HL-60 (cell line): ENCODE data around the gene KCNMA1.

ENCODE experiments used
- DNase-seq, 2 experiments: peaks; one replicate each; pipeline ENCODE4 v3.0.0-alpha.2; 2010 to 2020; ENCODE audit warnings: low read depth in 1 of 2, low spot score in 1 of 2
- H3K27ac ChIP-seq: fragments of 250-450 bp; sonication (Bioruptor Pico); replicated peaks from 2 replicates; pipeline ENCODE4 v1.5.1; 2020; ENCODE audit warnings: mild to moderate bottlenecking, moderate library complexity
- H3K27me3 ChIP-seq: fragments of 250-450 bp; sonication (Bioruptor Pico); 2 replicates; pipeline ENCODE4 v1.5.1; 2021; ENCODE audit warnings: mild to moderate bottlenecking, moderate library complexity; ENCODE audit not compliant: insufficient read depth, poor library complexity, severe bottlenecking
- H3K4me3 ChIP-seq: replicated peaks from 2 replicates; pipeline ENCODE4 v1.5.1; 2011; ENCODE audit warnings: mild to moderate bottlenecking, control low read depth, low read length; ENCODE audit not compliant: insufficient read depth
- GABPA ChIP-seq: IDR thresholded peaks from 2 replicates; pipeline ENCODE4 v1.6.1; 2012; ENCODE audit warnings: low read depth
- POLR2AphosphoS5 ChIP-seq: IDR thresholded peaks from 2 replicates; pipeline ENCODE4 v1.6.1; 2012; ENCODE audit warnings: low read depth
- SPI1 ChIP-seq: IDR thresholded peaks from 2 replicates; pipeline ENCODE4 v1.6.1; 2012; ENCODE audit warnings: low read depth, mild to moderate bottlenecking, borderline replicate concordance
- TF ChIP-seq, protein P1 (sequence below): IDR thresholded peaks from 2 replicates; pipeline ENCODE4 v1.6.1; 2012; ENCODE audit warnings: low read depth; ENCODE audit not compliant: insufficient replicate concordance
- TF ChIP-seq, protein P2 (sequence below): IDR thresholded peaks from one replicate; pipeline ENCODE4 v1.5.1; 2011; ENCODE audit warnings: low read length, control low read depth, inconsistent platforms; ENCODE audit not compliant: insufficient read depth

Gene KCNMA1

DNA sequence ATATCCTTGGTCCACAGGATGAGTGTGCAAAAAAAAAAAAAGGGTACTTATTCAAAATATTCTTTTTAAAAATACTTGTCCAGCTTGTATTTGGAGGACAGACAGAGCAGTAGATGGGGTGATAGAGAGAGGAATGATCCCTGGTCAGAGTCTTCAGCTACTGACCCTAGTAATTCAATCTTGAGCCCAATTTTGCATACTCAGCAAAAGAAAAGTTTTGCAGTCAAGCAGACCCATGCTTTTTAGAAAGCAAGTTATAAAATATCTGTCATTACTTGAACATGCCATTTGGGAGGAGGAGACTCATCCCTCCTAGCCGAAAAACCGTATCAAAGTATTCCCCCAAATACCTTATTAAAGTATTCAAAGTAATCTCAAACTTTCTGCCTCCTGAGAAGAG is 585.0 kb downstream of the KCNMA1 start:
- Histone ChIP-seq H3K27me3 (peaks cover 6% of the 10 kb centered on the region), H3K4me3 (no peak overlapping the region), H3K27ac (no peak overlapping the region)
- TF ChIP-seq SPI1 (no peak), GABPA (no peak), POLR2AphosphoS5 (no peak)
- TF ChIP-seq, protein P1, sequence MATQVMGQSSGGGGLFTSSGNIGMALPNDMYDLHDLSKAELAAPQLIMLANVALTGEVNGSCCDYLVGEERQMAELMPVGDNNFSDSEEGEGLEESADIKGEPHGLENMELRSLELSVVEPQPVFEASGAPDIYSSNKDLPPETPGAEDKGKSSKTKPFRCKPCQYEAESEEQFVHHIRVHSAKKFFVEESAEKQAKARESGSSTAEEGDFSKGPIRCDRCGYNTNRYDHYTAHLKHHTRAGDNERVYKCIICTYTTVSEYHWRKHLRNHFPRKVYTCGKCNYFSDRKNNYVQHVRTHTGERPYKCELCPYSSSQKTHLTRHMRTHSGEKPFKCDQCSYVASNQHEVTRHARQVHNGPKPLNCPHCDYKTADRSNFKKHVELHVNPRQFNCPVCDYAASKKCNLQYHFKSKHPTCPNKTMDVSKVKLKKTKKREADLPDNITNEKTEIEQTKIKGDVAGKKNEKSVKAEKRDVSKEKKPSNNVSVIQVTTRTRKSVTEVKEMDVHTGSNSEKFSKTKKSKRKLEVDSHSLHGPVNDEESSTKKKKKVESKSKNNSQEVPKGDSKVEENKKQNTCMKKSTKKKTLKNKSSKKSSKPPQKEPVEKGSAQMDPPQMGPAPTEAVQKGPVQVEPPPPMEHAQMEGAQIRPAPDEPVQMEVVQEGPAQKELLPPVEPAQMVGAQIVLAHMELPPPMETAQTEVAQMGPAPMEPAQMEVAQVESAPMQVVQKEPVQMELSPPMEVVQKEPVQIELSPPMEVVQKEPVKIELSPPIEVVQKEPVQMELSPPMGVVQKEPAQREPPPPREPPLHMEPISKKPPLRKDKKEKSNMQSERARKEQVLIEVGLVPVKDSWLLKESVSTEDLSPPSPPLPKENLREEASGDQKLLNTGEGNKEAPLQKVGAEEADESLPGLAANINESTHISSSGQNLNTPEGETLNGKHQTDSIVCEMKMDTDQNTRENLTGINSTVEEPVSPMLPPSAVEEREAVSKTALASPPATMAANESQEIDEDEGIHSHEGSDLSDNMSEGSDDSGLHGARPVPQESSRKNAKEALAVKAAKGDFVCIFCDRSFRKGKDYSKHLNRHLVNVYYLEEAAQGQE, result no peak
- TF ChIP-seq, protein P2, sequence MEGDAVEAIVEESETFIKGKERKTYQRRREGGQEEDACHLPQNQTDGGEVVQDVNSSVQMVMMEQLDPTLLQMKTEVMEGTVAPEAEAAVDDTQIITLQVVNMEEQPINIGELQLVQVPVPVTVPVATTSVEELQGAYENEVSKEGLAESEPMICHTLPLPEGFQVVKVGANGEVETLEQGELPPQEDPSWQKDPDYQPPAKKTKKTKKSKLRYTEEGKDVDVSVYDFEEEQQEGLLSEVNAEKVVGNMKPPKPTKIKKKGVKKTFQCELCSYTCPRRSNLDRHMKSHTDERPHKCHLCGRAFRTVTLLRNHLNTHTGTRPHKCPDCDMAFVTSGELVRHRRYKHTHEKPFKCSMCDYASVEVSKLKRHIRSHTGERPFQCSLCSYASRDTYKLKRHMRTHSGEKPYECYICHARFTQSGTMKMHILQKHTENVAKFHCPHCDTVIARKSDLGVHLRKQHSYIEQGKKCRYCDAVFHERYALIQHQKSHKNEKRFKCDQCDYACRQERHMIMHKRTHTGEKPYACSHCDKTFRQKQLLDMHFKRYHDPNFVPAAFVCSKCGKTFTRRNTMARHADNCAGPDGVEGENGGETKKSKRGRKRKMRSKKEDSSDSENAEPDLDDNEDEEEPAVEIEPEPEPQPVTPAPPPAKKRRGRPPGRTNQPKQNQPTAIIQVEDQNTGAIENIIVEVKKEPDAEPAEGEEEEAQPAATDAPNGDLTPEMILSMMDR, result no peak
- no peak for DNase-seq

DNA sequence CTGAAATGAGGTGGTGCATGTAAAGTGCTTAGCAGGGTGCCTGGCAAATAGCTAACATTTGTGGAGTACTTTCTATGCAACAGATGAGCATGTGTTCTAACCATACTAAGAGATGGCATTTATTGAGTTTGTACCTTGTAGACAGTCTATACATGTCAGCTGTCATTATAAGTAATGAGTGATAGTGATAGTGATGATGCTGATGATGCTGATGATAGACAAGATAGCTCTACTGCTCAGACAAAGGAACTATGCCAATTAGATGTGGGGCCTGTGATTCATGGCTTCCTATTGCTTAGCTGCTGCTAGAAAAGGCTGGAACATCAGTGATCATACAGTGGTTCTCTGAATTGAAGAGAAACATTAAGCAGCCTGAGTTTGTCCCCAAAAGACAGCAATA is 585.8 kb downstream of the KCNMA1 start:
- H3K27me3 ChIP-seq, result peaks cover under 1% of the 10 kb centered on the region
- H3K27ac ChIP-seq, result no peak overlapping the region
- DNase-seq, result no peak
- TF ChIP-seq, protein P2, result no peak
- no peak for TF ChIP-seq POLR2AphosphoS5
- no peak for TF ChIP-seq SPI1
- no peak overlapping the region for H3K4me3 ChIP-seq

DNA sequence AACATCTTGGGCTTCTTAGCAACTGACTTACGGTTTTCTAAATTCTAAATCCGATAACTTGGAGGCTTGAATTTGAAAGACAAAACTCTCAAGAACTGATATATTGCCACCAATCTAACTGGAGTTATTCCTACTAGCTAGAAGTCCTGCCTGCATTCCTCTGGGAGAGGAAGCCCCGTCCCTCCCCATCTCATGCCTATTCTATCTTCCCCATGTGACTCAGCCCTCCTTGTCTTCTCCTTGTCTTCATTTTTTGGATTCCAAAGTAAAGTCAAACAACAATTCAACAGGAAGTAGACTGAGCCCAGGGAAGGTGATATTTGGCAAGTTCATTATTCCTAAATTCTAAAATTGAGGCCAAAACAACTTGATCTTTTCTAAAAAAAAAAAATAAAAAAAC is 587.7 kb downstream of the KCNMA1 start:
- Histone ChIP-seq H3K27me3 (no peaks in the 10 kb centered on the region), H3K4me3 (no peak overlapping the region), H3K27ac (no peak overlapping the region)
- DNase-seq, result no peak
- TF ChIP-seq, protein P2, result no peak
- TF ChIP-seq GABPA (no peak), POLR2AphosphoS5 (no peak)

- Histone ChIP-seq H3K4me3 (no peak overlapping the region), H3K27me3 (no peaks in the 10 kb centered on the region), H3K27ac (no peak overlapping the region)
- no peak for TF ChIP-seq GABPA
- TF ChIP-seq POLR2AphosphoS5, result no peak
- TF ChIP-seq, protein P1, result no peak
- TF ChIP-seq SPI1, result no peak
- no peak for DNase-seq
These were observed 588.5 kb downstream of the KCNMA1 start for GRCh38 chr10:77049146-77049545.
